AG09309 (cell line): ENCODE data around the gene FOXK2.

Experiments
- DNase-seq: peaks from one replicate; pipeline ENCODE4 v3.0.0-alpha.2; 2010; ENCODE audit warnings: low read depth
- H3K4me3 ChIP-seq: 2 replicates; pipeline ENCODE4 v1.5.1; 2011; ENCODE audit warnings: mild to moderate bottlenecking, low read depth, low read length, moderate library complexity; ENCODE audit not compliant: control insufficient read depth
- TF ChIP-seq, protein P1 (sequence below): IDR thresholded peaks from 2 replicates; pipeline ENCODE4 v1.5.1; 2011; ENCODE audit warnings: mild to moderate bottlenecking, low read depth, low read length, inconsistent platforms; ENCODE audit not compliant: insufficient read depth, control insufficient read depth; ENCODE audit errors: missing control alignments

Gene FOXK2

DNA sequence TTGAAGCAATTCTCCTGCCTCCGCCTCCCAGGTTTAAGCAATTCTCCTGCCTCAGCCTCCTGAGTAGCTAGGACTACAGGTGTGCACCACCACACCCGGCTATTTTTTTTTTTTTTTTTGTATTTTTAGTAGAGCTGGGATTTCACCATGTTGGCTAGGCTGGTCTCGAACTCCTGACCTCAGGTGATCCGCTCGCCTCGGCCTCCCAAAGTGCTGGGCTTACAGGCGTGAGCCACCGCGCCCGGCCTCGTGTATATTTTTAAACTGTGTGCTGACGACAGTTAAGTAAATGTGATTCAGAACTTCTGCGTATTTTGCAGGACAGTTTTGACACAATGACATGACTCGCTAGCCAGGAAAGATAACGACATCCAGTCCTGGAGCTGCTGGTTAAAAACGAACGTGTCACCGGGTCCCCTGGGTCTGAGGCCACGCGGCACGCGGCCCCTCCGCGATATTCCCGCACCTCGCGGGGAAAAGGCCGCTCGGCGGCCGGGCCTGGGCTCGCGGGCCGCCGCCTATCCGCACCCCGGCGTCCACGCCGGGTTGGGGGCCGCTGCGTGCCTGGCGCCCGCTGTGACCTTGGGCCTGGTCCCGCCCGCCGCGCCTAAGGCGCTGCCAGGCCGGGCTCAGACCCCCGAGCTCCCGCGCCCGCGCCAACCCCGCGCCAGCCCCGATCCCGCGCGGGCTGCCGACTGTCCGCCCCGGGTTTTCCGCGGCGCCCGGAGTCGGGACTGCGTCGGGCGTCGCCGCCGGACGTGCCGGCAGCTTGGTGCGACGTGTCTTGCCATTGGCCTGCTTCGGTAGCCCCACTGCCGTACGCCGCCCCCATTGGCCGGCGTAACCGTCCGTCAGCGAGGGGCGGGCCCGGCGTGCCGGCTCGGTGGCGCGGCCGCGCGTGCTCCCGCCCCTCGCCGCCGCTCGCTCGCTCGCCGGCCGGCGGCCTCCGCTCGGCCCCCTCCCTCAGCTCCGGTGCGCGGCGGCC is at the start of gene FOXK2:
FOXK2 (plus strand) TSS at position 907 of the 985 bp plus-strand sequence. CDS start 157 bp downstream, outside the sequence.
- peak within 1 kb of the TSS; percentile 74 for H3K4me3 ChIP-seq
- TF ChIP-seq, protein P1, sequence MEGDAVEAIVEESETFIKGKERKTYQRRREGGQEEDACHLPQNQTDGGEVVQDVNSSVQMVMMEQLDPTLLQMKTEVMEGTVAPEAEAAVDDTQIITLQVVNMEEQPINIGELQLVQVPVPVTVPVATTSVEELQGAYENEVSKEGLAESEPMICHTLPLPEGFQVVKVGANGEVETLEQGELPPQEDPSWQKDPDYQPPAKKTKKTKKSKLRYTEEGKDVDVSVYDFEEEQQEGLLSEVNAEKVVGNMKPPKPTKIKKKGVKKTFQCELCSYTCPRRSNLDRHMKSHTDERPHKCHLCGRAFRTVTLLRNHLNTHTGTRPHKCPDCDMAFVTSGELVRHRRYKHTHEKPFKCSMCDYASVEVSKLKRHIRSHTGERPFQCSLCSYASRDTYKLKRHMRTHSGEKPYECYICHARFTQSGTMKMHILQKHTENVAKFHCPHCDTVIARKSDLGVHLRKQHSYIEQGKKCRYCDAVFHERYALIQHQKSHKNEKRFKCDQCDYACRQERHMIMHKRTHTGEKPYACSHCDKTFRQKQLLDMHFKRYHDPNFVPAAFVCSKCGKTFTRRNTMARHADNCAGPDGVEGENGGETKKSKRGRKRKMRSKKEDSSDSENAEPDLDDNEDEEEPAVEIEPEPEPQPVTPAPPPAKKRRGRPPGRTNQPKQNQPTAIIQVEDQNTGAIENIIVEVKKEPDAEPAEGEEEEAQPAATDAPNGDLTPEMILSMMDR, result no peak
- DNase-seq, result peak; percentile 85

DNA sequence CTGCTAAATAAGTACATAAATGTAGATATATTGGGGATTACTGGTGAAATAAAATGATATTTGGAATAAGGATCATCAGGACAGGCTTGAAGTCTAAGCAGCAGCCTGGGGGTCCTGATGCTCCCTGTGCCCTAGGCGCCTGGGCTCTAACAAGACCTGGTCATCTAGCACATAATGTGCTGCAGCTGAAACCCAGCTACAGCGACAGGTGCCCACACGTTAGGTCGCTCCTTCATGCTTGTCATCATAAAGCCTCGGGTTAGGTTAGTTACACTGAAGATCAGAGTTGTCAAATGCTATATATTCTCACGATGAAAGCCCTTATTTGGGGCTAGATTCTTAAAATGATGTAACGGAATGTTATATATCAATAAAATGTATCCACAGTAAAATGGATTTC is 49.5 kb upstream of the FOXK2 start:
- TF ChIP-seq, protein P1, result no peak
- DNase-seq, result no peak
- H3K4me3 ChIP-seq, result no peak overlapping the region

DNA sequence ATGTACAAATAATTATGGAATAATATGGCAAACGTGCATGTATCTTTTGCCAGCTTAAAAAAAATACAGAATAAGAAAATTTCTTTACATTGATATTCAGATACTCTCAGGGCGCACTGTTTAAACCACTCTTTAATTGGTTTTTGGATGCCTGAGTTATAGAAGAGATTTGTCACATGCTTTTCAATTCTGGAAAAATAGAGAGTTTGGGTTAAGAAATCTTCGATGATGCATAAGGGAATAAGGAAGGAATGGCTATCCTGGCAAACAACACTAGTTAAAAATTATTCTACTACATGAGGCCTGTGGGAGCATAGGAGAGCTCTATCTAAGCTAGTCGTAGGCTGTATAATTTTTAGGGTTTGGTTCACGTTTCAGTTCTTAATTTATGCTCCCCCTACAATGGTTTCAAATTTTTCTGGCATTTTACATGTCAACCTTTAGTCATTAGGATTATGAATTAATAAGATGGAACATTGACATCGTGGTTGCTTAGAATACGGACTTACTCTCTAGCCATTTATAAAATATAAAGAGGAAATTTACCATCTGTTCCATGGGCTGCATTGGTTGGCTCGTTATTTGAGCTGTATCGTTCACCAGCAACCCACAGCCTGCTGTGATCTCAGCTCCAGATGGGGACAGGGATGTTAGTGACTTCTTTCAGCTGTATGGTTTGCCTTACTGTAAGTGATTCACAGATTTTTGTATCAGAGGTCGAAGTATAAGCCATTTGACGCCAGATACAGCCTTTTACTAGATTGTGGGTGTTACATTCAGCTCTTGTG is 45.1 kb upstream of the FOXK2 start:
- TF ChIP-seq, protein P1, result no peak
- H3K4me3 ChIP-seq, result no peak overlapping the region
- no peak for DNase-seq

DNA sequence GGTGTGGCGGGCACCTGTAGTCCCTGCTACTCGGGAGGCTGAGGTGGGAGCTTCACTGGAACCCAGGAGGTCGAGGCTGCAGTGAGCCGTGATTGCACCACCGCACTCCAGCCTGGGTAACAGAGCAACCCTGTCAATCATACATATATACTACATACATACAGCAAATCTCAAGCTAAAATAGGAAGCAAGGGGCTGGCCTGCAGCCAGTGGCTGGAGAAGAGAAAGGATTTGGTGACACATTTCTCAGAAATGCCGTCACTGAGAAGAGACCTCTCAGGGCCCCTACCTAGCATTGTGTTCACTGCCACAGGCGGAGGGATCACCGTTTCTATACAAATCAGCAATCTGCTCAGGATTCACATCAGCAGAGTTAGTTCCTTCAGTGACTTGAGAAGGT is 44.1 kb upstream of the FOXK2 start:
- no peak for DNase-seq
- TF ChIP-seq, protein P1, result no peak
- H3K4me3 ChIP-seq, result no peak overlapping the region

DNA sequence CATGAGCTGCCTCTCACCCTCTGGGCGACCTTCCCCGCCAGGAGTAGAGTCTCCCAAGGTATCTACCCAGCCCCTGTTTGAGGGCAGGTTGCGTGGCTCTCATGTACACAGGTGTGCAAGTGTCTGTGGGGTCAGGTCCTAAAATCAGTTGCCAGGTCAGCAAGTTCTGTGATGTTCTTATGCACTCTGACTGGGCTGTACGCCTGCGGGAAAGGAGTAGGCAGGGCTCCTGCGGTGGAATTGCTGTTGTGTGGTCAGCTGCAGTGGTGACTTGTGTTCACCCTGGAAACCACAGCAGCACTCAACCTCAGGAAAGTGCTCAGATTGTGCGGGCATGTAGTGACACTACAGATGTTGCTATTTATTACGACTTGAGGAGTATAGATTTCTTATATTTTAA is 41.6 kb upstream of the FOXK2 start:
- H3K4me3 ChIP-seq, result no peak overlapping the region
- TF ChIP-seq, protein P1, result no peak
- DNase-seq, result no peak

DNA sequence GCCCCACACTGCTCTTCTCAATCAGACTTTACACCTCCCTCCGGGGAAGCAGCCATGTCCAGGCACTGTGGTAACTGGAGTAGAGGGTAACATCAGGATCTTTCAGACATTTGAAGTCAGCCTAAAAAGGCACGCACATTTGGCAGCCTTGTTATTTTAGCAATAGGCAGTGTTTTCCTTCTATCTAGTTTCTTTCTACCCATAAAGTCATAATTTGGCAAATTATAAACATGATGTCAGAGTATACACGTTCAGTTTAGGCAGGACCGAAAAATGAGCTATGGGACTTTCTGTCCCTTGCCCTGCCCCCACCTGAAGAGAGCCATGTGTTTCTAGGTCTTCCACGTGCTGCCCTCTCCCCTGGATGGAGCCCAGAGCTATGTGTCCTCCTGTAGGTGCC is 39.9 kb upstream of the FOXK2 start:
- TF ChIP-seq, protein P1, result no peak
- no peak for DNase-seq
- H3K4me3 ChIP-seq, result no peak overlapping the region
